GM18511 (cell line): ENCODE measurements around the gene BTBD6.

Experiments used
- ATAC-seq: cut with Tn5 transposase; IDR thresholded peaks from one replicate; pipeline ENCODE4 v1.9.1; 2021; ENCODE audit warnings: mild to moderate bottlenecking, moderate library complexity; ENCODE audit not compliant: unreplicated experiment

The BTBD6 gene

GRCh38 chr14:105248368-105249181, at the start of gene BTBD6:
Gene BTBD6 (plus strand): TSS chr14:105248533. CDS start chr14:105248712, 179 bp downstream.
- ATAC-seq = peak; percentile 88

- ATAC-seq = no peak
Measured at GRCh38 chr14:105198588-105198987, 49.7 kb upstream of the BTBD6 start.

GRCh38 chr14:105199093-105199492, 49.2 kb upstream of the BTBD6 start:
- ATAC-seq = no peak

- ATAC-seq = no peak
Measured at GRCh38 chr14:105200074-105200473, 48.3 kb upstream of the BTBD6 start.

- no peak for ATAC-seq
Measured at GRCh38 chr14:105200641-105201040, 47.7 kb upstream of the BTBD6 start.

- ATAC-seq = no peak
Measured at GRCh38 chr14:105201156-105201924, 47.0 kb upstream of the BTBD6 start.

GRCh38 chr14:105201925-105202513, 46.3 kb upstream of the BTBD6 start:
- ATAC-seq = peak; percentile 48

- ATAC-seq = peak; percentile 47
Measured at GRCh38 chr14:105203057-105203531, 45.2 kb upstream of the BTBD6 start.

- no peak for ATAC-seq
Measured at GRCh38 chr14:105203701-105204100, 44.6 kb upstream of the BTBD6 start.

GRCh38 chr14:105204206-105204930, 44.0 kb upstream of the BTBD6 start:
- ATAC-seq = no peak

- ATAC-seq = no peak
Measured at GRCh38 chr14:105204931-105205672, 43.2 kb upstream of the BTBD6 start.

- ATAC-seq = no peak
Measured at GRCh38 chr14:105205673-105206208, 42.6 kb upstream of the BTBD6 start.

- ATAC-seq = no peak
Measured at GRCh38 chr14:105206873-105207272, 41.5 kb upstream of the BTBD6 start.

GRCh38 chr14:105207460-105207901, 40.9 kb upstream of the BTBD6 start:
- no peak for ATAC-seq

- ATAC-seq = no peak
Measured at GRCh38 chr14:105207996-105208737, 40.2 kb upstream of the BTBD6 start.

- ATAC-seq = no peak
Measured at GRCh38 chr14:105208738-105209075, 39.6 kb upstream of the BTBD6 start.

- no peak for ATAC-seq
Measured at GRCh38 chr14:105209091-105209490, 39.2 kb upstream of the BTBD6 start.

GRCh38 chr14:105209646-105210045, 38.7 kb upstream of the BTBD6 start:
- ATAC-seq = no peak
